Neuronal stem cell (in vitro differentiated cells): ENCODE results near the gene KDM4B.

ENCODE experiments used
- DNase-seq: peaks from one replicate; pipeline ENCODE4 v3.0.0-alpha.2; 2013; ENCODE audit warnings: low spot score
- H2AFZ ChIP-seq: one replicate; pipeline ENCODE4 v1.6.1; 2013; ENCODE audit warnings: mild to moderate bottlenecking, low read length, inconsistent platforms
- H2AK5ac ChIP-seq: 2 replicates; pipeline ENCODE4 v1.6.1; 2013; ENCODE audit warnings: low read depth, mild to moderate bottlenecking, inconsistent platforms, low read length, moderate library complexity, mixed read lengths
- H2BK120ac ChIP-seq: 2 replicates; pipeline ENCODE4 v1.6.1; 2013; ENCODE audit warnings: low read depth, mild to moderate bottlenecking, inconsistent platforms, low read length, moderate library complexity, mixed read lengths
- H2BK12ac ChIP-seq: one replicate; pipeline ENCODE4 v1.6.1; 2013; ENCODE audit warnings: low read length, inconsistent platforms
- H2BK15ac ChIP-seq: 2 replicates; pipeline ENCODE4 v1.6.1; 2013; ENCODE audit warnings: mild to moderate bottlenecking, low read length, inconsistent platforms, mixed read lengths
- H2BK5ac ChIP-seq: one replicate; pipeline ENCODE4 v1.6.1; 2013; ENCODE audit warnings: inconsistent platforms, mild to moderate bottlenecking, low read length, moderate library complexity
- H3K14ac ChIP-seq: one replicate; pipeline ENCODE4 v1.6.1; 2013; ENCODE audit warnings: low read length, inconsistent platforms
- H3K18ac ChIP-seq: 2 replicates; pipeline ENCODE4 v1.6.1; 2013; ENCODE audit warnings: low read length, inconsistent platforms
- H3K23ac ChIP-seq: 2 replicates; pipeline ENCODE4 v1.6.1; 2013; ENCODE audit warnings: low read depth, mild to moderate bottlenecking, mixed read lengths, low read length, inconsistent platforms; ENCODE audit not compliant: poor library complexity
- H3K27ac ChIP-seq: replicated peaks from 3 replicates; pipeline ENCODE4 v1.5.1; 2013; ENCODE audit warnings: low read length, inconsistent platforms
- H3K27me3 ChIP-seq, 3 experiments: 2 replicates each; pipeline ENCODE4 v1.6.1; 2013; ENCODE audit warnings: low read length in 3 of 3, mild to moderate bottlenecking in 2 of 3, inconsistent platforms in 1 of 3, low read depth in 1 of 3, mixed read lengths in 1 of 3, moderate library complexity in 1 of 3; ENCODE audit not compliant: control insufficient read depth in 3 of 3, insufficient read depth in 3 of 3
- H3K36me3 ChIP-seq, 2 donors: replicated peaks in 1 of 2; 2 replicates each; pipeline ENCODE4 v1.6.1; 2013; ENCODE audit warnings: low read length in 2 of 2; ENCODE audit not compliant: control insufficient read depth in 2 of 2, insufficient read depth in 2 of 2
- H3K4ac ChIP-seq: 2 replicates; pipeline ENCODE4 v1.6.1; 2013; ENCODE audit warnings: inconsistent platforms, mild to moderate bottlenecking, low read length, moderate library complexity
- H3K4me1 ChIP-seq, 2 donors: 1 replicate in 1 of 2; 2 replicates in 1 of 2; pipeline ENCODE4 v1.6.1; 2013; ENCODE audit warnings: low read length in 2 of 2, low read depth in 1 of 2; ENCODE audit not compliant: control insufficient read depth in 2 of 2, insufficient read depth in 1 of 2
- H3K4me2 ChIP-seq: one replicate; pipeline ENCODE4 v1.6.1; 2013; ENCODE audit warnings: mild to moderate bottlenecking, low read length, inconsistent platforms; ENCODE audit not compliant: insufficient read depth, poor library complexity, severe bottlenecking
- H3K4me3 ChIP-seq, 2 donors: 2 replicates each; pipeline ENCODE4 v1.5.1; 2013; ENCODE audit warnings: low read length in 2 of 2, mild to moderate bottlenecking in 2 of 2, inconsistent platforms in 1 of 2, moderate library complexity in 1 of 2
- H3K79me1 ChIP-seq: one replicate; pipeline ENCODE4 v1.6.1; 2013; ENCODE audit warnings: low read depth, mild to moderate bottlenecking, inconsistent platforms, low read length, moderate library complexity
- H3K9ac ChIP-seq: one replicate; pipeline ENCODE4 v1.6.1; 2013; ENCODE audit warnings: mild to moderate bottlenecking, low read depth, low read length, inconsistent platforms; ENCODE audit not compliant: poor library complexity
- H3K9me3 ChIP-seq, 2 donors: replicated peaks in 1 of 2; 2 replicates each; pipeline versions ENCODE3 to v1.6.1; 2013; ENCODE audit warnings: low read length in 2 of 2, mild to moderate bottlenecking in 2 of 2, inconsistent platforms in 1 of 2, low read depth in 1 of 2, mixed read lengths in 1 of 2, moderate library complexity in 1 of 2; ENCODE audit not compliant: control insufficient read depth in 2 of 2, insufficient read depth in 1 of 2
- H4K8ac ChIP-seq: one replicate; pipeline ENCODE4 v1.6.1; 2013; ENCODE audit warnings: low read depth, mild to moderate bottlenecking, inconsistent platforms, low read length, moderate library complexity
- H4K91ac ChIP-seq: one replicate; pipeline ENCODE4 v1.6.1; 2013; ENCODE audit warnings: low read length, low read depth, mild to moderate bottlenecking, inconsistent platforms; ENCODE audit not compliant: poor library complexity
- WGBS, 2 donors: extraction: QIAGEN DNeasy Blood & Tissue Kit; methylation state at CpG; one replicate each; pipeline ENCODE4 v1.1.7; 2013; ENCODE audit warnings: missing lambda C conversion rate in 2 of 2, mixed read lengths in 1 of 2; ENCODE audit not compliant: insufficient read length in 2 of 2, insufficient replicate concordance in 1 of 2; ENCODE audit errors: extremely low coverage in 2 of 2; 5-methylcytosine and 5-hydroxymethylcytosine counted together

The KDM4B gene

GRCh38 chr19:5091684-5092480 is 123.0 kb downstream of the KDM4B start:
- H3K14ac ChIP-seq = peak overlapping the region; percentile 63
- H3K4me3 ChIP-seq = no peak overlapping the region
- peaks cover 10 to 24% of the 10 kb centered on the region in 2 donors for H3K36me3 ChIP-seq
- H3K9me3 ChIP-seq = no peaks in the 10 kb centered on the region
- no peak overlapping the region for H2AFZ ChIP-seq
- peak overlapping the region; percentile 82 for H2BK120ac ChIP-seq
- no peak overlapping the region for H3K4ac ChIP-seq
- no peak overlapping the region for H3K4me2 ChIP-seq
- no peak overlapping the region for H3K9ac ChIP-seq
- DNase-seq = no peak
- peaks cover 31 to 34% of the 10 kb centered on the region in 2 donors for H3K4me1 ChIP-seq
- peaks cover 7% of the 10 kb centered on the region for H3K79me1 ChIP-seq
- H3K27me3 ChIP-seq = no peaks in the 10 kb centered on the region
- H4K91ac ChIP-seq = no peak overlapping the region
- H3K27ac ChIP-seq = no peak overlapping the region
- H4K8ac ChIP-seq = peak overlapping the region; percentile 86
- peak overlapping the region; percentile 95 for H2AK5ac ChIP-seq
- WGBS, 2 donors = no CpG with 5 or more reads among the region's 28 CpGs
- H2BK5ac ChIP-seq = peak overlapping the region; percentile 19
- H2BK15ac ChIP-seq = peak overlapping the region; percentile 22
- H3K18ac ChIP-seq = peak overlapping the region; percentile 90
- no peak overlapping the region for H2BK12ac ChIP-seq
- peak overlapping the region; percentile 58 for H3K23ac ChIP-seq

DNA sequence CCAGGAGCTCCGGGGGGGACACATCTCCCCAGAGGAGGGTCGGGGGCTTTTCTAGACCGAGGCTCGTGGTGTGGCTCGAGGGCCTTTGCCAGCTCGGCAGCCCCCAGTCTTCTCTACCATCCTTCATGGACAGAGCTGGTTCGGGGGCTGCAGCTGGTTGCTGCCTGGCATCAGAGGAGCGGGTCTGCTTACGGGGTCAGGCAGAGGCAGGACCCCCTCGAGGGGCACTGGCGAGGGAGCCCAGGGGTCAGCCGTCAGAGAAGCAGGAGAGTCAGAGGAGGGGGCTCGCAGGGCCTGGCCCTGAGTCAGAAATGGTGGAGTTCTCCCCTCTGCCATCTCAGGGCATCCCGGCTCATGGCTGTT is 123.5 kb downstream of the KDM4B start:
- Histone ChIP-seq H2AFZ (no peak overlapping the region), H3K14ac (peak overlapping the region; percentile 10), H3K18ac (peak overlapping the region; percentile 90), H3K4ac (no peak overlapping the region), H3K79me1 (peaks cover 7% of the 10 kb centered on the region), H3K4me1 (peaks cover 31% of the 10 kb centered on the region in 2 donors), H3K9ac (peak overlapping the region; percentile 64), H4K91ac (no peak overlapping the region), H3K23ac (no peak overlapping the region), H3K27me3 (no peaks in the 10 kb centered on the region), H4K8ac (no peak overlapping the region), H2BK120ac (peak overlapping the region; percentile 13), H3K36me3 (peaks cover 6 to 24% of the 10 kb centered on the region in 2 donors), H3K9me3 (peaks cover 0 to 2% of the 10 kb centered on the region in 2 donors), H2BK5ac (peak overlapping the region; percentile 19), H2BK15ac (peak overlapping the region; percentile 22), H3K4me3 (no peak overlapping the region), H2BK12ac (peak overlapping the region; percentile 89), H2AK5ac (peak overlapping the region; percentile 95), H3K4me2 (no peak overlapping the region), H3K27ac (no peak overlapping the region)
- WGBS, 2 donors = no CpG with 5 or more reads among the region's 14 CpGs
- no peak for DNase-seq

DNA sequence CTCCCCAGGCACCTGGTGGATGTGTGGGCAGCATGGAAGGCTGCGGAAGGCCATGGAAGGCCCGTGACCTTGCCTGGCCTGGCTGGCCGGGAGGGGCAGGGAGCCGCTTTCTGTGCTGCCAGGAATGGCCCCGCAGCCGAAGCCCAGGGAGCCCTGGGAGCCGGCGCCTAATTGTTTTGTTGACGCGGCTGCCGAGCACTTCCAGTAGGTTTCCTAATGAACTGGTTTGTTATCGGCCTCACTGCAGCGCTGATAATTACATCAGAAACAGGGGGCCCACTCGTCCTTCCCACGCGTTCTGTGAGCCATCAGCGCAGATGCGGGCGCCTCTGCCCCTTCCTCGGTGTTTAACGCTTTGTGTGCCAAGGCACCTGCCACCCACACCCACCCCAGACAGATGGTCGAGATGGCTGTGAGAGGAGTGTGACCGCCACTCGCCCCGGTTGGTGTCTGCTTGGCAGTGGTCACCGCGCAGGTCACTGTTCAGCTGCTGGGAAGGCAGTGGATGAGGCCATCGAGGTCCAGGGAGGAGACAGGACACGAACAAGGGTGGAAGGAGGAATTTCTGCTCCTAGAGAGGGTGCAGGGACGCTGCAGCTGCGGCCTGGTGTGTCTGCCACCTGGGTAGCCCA is 124.5 kb downstream of the KDM4B start:
- H2BK12ac ChIP-seq = no peak overlapping the region
- H3K18ac ChIP-seq = peak overlapping the region; percentile 96
- H2BK120ac ChIP-seq = peak overlapping the region; percentile 21
- H3K27me3 ChIP-seq = no peaks in the 10 kb centered on the region
- H2BK15ac ChIP-seq = peak overlapping the region; percentile 99
- H3K4ac ChIP-seq = peak overlapping the region; percentile 4
- H3K9ac ChIP-seq = peak overlapping the region; percentile 65
- H3K23ac ChIP-seq = peak overlapping the region; percentile 26
- H2AFZ ChIP-seq = no peak overlapping the region
- no peak overlapping the region for H4K91ac ChIP-seq
- H2AK5ac ChIP-seq = peak overlapping the region; percentile 95
- H3K36me3 ChIP-seq = peaks cover 6 to 28% of the 10 kb centered on the region in 2 donors
- H3K9me3 ChIP-seq = peaks cover 4 to 11% of the 10 kb centered on the region in 2 donors
- H3K79me1 ChIP-seq = peaks cover 7% of the 10 kb centered on the region
- peak overlapping the region; percentile 54 for H3K27ac ChIP-seq
- no peak for DNase-seq
- H3K4me3 ChIP-seq = peak overlapping the region in 1 of 2 donors; percentile 4
- peaks cover 31% of the 10 kb centered on the region in 2 donors for H3K4me1 ChIP-seq
- peak overlapping the region; percentile 90 for H3K14ac ChIP-seq
- H2BK5ac ChIP-seq = peak overlapping the region; percentile 16
- no CpG with 5 or more reads among the region's 31 CpGs for WGBS, 2 donors
- H3K4me2 ChIP-seq = no peak overlapping the region
- H4K8ac ChIP-seq = peak overlapping the region; percentile 99
